Calu3 (cell line): ENCODE measurements around the gene SCN7A. TPM values are rescaled to one million over a fixed set of nuclear protein-coding genes. Genes with fewer than 3 reads are reported as not detected.

Experiments
- BruUV-seq: library from RNA; stranded (reverse); fragments of 400-500 nt; replicated peaks from 2 replicates; lab custom pipeline; 2021; lab: Mats Ljungman, UMichigan
- CTCF ChIA-PET: fragments of 300-600 bp; sonication (Branson Sonifier 250); formaldehyde crosslinking; loops from one replicate; lab custom pipeline; 2022; ENCODE audit warnings: antibody characterized with exemption; lab: Charles Lee
- DNase-seq: peaks from one replicate; pipeline ENCODE4 v3.0.0; 2022
- H3K27ac Mint-ChIP-seq: one replicate; pipeline ENCODE4 v1.8.0; 2022; ENCODE audit warnings: mixed read lengths; ENCODE audit not compliant: unreplicated experiment
- H3K27me3 Mint-ChIP-seq: one replicate; pipeline ENCODE4 v1.8.0; 2022; ENCODE audit warnings: mixed read lengths; ENCODE audit not compliant: unreplicated experiment
- H3K36me3 Mint-ChIP-seq: one replicate; pipeline ENCODE4 v1.8.0; 2022; ENCODE audit warnings: mild to moderate bottlenecking, moderate library complexity, mixed read lengths; ENCODE audit not compliant: insufficient read depth, unreplicated experiment
- H3K4me1 Mint-ChIP-seq: one replicate; pipeline ENCODE4 v1.8.0; 2022; ENCODE audit warnings: mild to moderate bottlenecking, low read depth, mixed read lengths; ENCODE audit not compliant: unreplicated experiment
- H3K4me3 Mint-ChIP-seq: one replicate; pipeline ENCODE4 v1.8.0; 2022; ENCODE audit warnings: mild to moderate bottlenecking, low read depth, moderate library complexity, mixed read lengths; ENCODE audit not compliant: unreplicated experiment
- H3K9me3 Mint-ChIP-seq: one replicate; pipeline ENCODE4 v1.8.0; 2022; ENCODE audit warnings: low read depth, mixed read lengths; ENCODE audit not compliant: unreplicated experiment
- CTCF ChIP-seq: fragments of 200-600 bp; IDR thresholded peaks from one replicate; pipeline ENCODE4 v1.8.0; 2022; ENCODE audit warnings: antibody characterized with exemption; ENCODE audit not compliant: unreplicated experiment
- intact Hi-C: fragments of 100-400 bp; cut with micrococcal nuclease; formaldehyde crosslinking; loops from one replicate; pipeline ENCODE4 v1.10.0; 2022; ENCODE audit not compliant: unreplicated experiment
- total RNA-seq: library from RNA; stranded (reverse); gene quantifications from 2 replicates; pipeline ENCODE4 v1.2.3, GENCODE V29; 2022

SCN7A gene
- total RNA-seq, 1 experiment from 2014 or later: not detected

GRCh38 chr2:166405569-166405926 lies 88.5 kb downstream of the SCN7A start:
- BruUV-seq: no TSS peak
- H3K27me3 Mint-ChIP-seq: no peaks in the 10 kb centered on the region
- DNase-seq: no peak
- peaks cover 8% of the 10 kb centered on the region for H3K4me1 Mint-ChIP-seq
- H3K4me3 Mint-ChIP-seq: no peak overlapping the region
- CTCF ChIA-PET: no interaction called here
- no peaks in the 10 kb centered on the region for H3K9me3 Mint-ChIP-seq
- no peak overlapping the region for H3K27ac Mint-ChIP-seq
- no peaks in the 10 kb centered on the region for H3K36me3 Mint-ChIP-seq
- intact Hi-C loops: no loop called here
- TF ChIP-seq CTCF: no peak

GRCh38 chr2:166404831-166405568 lies 89.0 kb downstream of the SCN7A start:
- H3K9me3 Mint-ChIP-seq: no peaks in the 10 kb centered on the region
- H3K36me3 Mint-ChIP-seq: no peaks in the 10 kb centered on the region
- peaks cover 8% of the 10 kb centered on the region for H3K4me1 Mint-ChIP-seq
- no peak overlapping the region for H3K27ac Mint-ChIP-seq
- no peak for DNase-seq
- no TSS peak for BruUV-seq
- no peak for TF ChIP-seq CTCF
- no peaks in the 10 kb centered on the region for H3K27me3 Mint-ChIP-seq
- H3K4me3 Mint-ChIP-seq: no peak overlapping the region
- CTCF ChIA-PET: no interaction called here
- intact Hi-C loops: no loop called here

- TF ChIP-seq CTCF: no peak
- BruUV-seq: no TSS peak
- CTCF ChIA-PET: interaction anchor here (0.6 kb wide), 1 partner anchor 34 kb away, joined by 4 read pairs; no protein-coding TSS in a partner anchor
Observed at GRCh38 chr2:166394245-166394644, 99.8 kb downstream of the SCN7A start.

GRCh38 chr2:166393008-166393407 lies 101.0 kb downstream of the SCN7A start:
- intact Hi-C loops: no loop called here
- BruUV-seq: no TSS peak
- CTCF ChIA-PET: no interaction called here
- Mint-ChIP-seq H3K27ac (no peak overlapping the region), H3K27me3 (no peaks in the 10 kb centered on the region), H3K9me3 (no peaks in the 10 kb centered on the region), H3K4me1 (no peaks in the 10 kb centered on the region), H3K36me3 (no peaks in the 10 kb centered on the region), H3K4me3 (no peak overlapping the region)
- DNase-seq: no peak
- TF ChIP-seq CTCF: no peak

More at GRCh38 chr2:166394245-166394644, 99.8 kb downstream of the SCN7A start:
- Mint-ChIP-seq H3K9me3 (no peaks in the 10 kb centered on the region), H3K4me1 (no peaks in the 10 kb centered on the region), H3K36me3 (no peaks in the 10 kb centered on the region), H3K27ac (no peak overlapping the region), H3K4me3 (no peak overlapping the region), H3K27me3 (no peaks in the 10 kb centered on the region)
- intact Hi-C loops: no loop called here
- DNase-seq: no peak
